Retinal pigment epithelial cell (primary cell): ENCODE results near the gene C12orf75.
A peak's percentile ranks its signal among the peaks of the same experiment; 100 is the strongest.

Experiments
- DNase-seq: peaks from one replicate; pipeline ENCODE4 v3.0.0-alpha.2; 2010; ENCODE audit warnings: low read depth
- H3K4me3 ChIP-seq: 2 replicates; pipeline ENCODE4 v1.5.1; 2011; ENCODE audit warnings: mild to moderate bottlenecking, low read length, control low read depth, moderate library complexity
- CTCF ChIP-seq: conservative IDR thresholded peaks from 2 replicates; pipeline ENCODE4 v1.5.1; 2011; ENCODE audit warnings: low read depth, low read length, control low read depth, inconsistent platforms

C12orf75 gene

GRCh38 chr12:105359856-105360255 lies 29.4 kb downstream of the C12orf75 start:
- DNase-seq, result no peak
- TF ChIP-seq CTCF, result no peak
- no peak overlapping the region for H3K4me3 ChIP-seq

GRCh38 chr12:105363890-105364289 lies 33.4 kb downstream of the C12orf75 start:
- DNase-seq, result no peak
- no peak for TF ChIP-seq CTCF
- H3K4me3 ChIP-seq, result no peak overlapping the region

GRCh38 chr12:105365231-105365630 lies 34.7 kb downstream of the C12orf75 start:
- no peak for TF ChIP-seq CTCF
- H3K4me3 ChIP-seq, result no peak overlapping the region
- DNase-seq, result no peak

GRCh38 chr12:105368047-105368646 lies 37.7 kb downstream of the C12orf75 start:
- no peak for DNase-seq
- no peak overlapping the region for H3K4me3 ChIP-seq
- no peak for TF ChIP-seq CTCF

GRCh38 chr12:105369014-105369413 lies 38.5 kb downstream of the C12orf75 start:
- no peak overlapping the region for H3K4me3 ChIP-seq
- peak; percentile 26 for TF ChIP-seq CTCF
- no peak for DNase-seq

GRCh38 chr12:105374303-105374702 lies 43.8 kb downstream of the C12orf75 start:
- no peak for DNase-seq
- no peak overlapping the region for H3K4me3 ChIP-seq
- TF ChIP-seq CTCF, result no peak

- no peak for DNase-seq
- H3K4me3 ChIP-seq, result no peak overlapping the region
- no peak for TF ChIP-seq CTCF
Measured at GRCh38 chr12:105377077-105377476, 46.6 kb downstream of the C12orf75 start.
